NK-92 (cell line): ENCODE measurements around the gene PTPRN2.

Experiments used
- DNase-seq: peaks from one replicate; lab custom pipeline; 2025; ENCODE audit not compliant: unreplicated experiment; lab: John Stamatoyannopoulos, UW

PTPRN2 gene

DNA sequence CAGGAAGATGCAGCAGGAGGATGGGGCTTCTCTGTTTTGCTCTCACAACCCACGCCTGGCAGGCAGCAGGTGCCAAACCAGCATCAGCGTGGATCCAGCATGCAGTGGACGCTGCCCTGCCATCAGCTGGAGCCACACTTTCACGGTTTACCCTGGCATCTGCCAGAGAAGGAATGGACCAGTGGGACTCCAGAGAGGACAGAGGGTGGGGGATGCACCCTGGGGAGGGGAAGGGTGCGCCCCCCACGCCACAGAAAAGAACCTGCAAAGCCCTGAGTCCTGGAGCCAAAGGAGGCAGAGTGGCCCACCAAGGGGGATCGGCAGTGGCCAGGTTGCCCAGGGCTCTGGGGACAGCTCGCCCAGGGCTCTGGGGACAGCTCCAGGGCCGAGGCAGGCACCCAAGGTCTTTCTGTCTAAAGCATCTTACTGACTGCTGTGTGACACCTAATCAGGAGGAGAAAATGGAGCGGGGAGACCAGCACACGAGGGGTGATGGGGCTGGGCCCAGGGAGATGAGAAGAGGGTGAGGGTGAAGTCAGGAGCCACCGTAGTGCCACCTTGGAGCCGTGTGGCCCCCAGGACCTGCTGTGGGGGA, 1025.7 kb downstream of the PTPRN2 start:
- DNase-seq, result no peak

DNA sequence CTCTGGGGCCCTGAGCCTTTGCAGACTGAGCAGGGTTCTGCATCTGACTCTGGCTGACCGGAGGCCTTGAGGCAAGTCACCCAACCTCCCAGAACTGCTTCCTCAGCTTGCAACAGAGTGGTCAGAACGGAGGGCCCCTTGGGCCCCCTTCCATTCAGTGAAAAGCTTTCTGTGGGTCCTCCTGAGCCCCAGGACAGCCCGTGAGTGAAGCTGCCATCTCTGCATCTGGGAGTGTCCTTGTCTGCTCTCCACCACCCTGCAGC, 1026.2 kb downstream of the PTPRN2 start:
- DNase-seq, result no peak

DNA sequence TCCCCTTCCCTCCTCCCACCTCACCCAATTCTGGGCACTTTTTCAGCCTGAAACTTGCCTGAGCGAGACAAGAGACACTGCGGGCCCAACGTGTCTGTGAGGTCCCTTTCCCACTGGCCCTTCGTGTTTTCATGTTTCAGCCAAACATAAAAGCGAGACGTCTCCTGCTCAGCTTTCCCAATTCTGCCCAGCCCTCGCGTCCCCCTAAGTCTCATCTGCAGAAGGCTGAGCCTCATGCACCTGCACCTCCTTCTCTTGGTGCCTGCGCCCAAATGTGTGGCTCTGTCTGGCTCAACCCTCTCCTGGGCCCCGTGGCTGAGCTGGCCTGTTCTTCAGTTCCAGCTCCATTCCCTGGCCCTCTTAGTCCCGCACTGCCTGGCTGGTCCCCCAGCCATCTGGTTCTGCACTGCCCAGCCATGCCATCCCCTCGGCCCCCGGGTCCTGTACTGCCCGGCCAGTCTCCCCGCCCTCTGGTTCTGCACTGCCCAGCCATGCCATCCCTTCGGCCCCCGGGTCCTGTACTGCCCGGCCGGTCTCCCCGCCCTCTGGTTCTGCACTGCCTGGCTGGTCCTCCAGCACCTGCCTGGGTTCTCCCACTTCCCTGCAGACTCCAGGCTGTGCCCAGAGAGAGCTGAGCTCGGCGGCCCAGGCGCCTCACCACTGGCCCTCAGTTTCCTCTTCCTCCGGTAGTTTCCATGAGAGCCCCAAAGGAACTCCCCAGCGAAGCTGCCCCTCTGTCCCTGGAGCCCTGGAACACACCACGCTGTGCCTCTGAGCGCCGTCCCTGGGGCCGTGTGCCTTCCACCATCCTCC, 1026.7 kb downstream of the PTPRN2 start:
- no peak for DNase-seq

DNA sequence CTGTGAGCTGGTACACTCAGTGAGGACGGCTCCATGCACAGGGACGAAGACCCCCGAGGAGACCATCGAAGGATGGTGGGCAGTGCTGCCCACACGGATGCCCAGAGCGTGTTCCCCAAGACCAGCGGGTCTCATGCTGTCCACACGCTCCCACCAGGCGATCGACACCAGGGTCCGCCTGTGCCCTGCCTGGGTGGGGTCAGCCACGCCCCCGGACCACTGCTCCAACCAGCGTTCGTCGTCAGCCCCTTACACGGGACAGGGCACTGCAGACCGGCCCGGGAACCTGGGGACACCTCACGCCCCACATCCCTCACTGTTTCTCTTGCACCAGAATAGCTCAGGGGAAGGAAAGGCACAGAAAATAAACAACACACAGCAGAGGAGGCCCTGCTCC, 1027.4 kb downstream of the PTPRN2 start:
- DNase-seq, result no peak

DNA sequence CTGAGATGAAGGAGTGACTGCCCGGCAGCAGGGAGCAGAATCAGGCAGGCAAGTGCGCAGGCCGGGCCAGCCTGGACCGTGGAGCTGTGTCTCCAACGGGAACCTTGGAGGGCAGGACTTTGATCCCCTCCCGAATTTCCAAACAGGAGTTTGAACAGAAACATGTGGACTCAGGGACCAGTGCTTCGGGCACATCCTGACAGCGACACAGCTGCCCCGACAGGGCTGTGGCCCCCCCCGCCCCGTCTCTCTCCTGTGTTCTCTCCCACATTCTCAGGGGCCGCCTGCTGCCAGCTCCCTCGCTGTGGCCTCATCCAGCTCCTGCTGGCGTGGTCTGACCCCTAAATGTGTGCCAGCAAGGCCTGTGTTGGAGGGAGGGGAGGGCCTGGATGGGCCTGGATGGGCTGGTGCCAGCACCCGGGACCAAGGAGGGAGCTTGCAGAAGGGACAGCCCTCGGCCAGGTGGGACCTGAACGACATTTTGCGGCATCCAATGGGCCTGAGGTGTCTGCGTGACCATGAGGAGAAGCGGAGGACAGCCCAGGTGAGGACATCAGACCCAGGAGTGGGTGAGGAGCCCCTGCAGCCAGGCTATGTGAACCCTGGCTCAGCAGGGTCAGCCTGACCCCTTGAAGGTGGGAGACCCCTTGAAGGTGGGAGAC, 1027.9 kb downstream of the PTPRN2 start:
- DNase-seq, result no peak

DNA sequence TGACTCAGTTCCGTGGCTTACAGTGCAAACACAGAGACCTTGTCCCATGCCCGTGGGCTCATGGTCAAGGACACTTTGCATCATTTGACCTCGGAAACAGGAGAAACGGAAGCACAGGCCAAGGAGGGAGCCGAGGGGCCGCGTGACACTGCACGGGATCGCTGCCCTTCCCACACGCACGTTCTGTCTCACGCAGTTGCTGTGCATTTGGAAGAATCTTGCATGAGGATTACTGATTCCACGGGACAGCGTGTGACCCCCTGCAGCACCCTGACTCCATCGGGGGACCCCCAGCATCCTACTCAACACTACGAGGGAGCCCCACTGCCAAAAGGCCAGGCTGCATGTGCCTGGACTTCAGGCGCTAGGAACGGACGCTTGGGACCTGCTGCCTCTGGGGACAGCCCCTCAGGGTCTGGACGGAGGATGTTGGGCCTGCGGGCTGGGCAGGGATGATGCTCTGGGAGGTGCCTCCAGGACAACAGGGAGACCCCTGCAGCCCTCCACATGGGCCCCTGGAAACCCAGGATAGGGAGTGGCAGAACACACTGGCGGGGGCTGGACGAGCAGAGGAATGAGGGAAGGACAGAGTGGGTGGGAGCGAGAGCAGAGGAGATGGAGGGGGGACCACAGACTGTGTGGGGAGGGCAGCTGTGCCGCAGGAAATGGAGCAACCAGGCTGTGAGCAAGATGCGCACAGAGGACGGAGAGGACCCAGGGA, 1028.6 kb downstream of the PTPRN2 start:
- DNase-seq, result no peak

DNA sequence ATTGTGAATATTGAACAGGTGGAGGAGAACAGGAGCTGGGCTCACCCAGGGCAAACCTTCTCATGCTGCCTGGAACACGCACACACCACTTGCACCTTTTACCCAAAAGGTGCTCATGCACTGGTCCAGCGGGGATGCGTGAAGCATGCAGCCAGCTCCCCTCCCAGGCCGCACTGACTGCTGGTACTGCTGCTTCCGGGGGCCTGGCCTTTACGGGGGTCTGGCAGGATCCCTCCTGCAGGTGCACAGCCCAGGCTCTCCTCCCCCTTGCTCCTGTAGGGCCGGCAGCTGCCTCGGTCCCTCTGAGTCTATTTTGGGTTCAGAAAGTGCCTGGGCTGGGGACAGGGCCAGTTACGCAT, 1029.1 kb downstream of the PTPRN2 start:
- no peak for DNase-seq

DNA sequence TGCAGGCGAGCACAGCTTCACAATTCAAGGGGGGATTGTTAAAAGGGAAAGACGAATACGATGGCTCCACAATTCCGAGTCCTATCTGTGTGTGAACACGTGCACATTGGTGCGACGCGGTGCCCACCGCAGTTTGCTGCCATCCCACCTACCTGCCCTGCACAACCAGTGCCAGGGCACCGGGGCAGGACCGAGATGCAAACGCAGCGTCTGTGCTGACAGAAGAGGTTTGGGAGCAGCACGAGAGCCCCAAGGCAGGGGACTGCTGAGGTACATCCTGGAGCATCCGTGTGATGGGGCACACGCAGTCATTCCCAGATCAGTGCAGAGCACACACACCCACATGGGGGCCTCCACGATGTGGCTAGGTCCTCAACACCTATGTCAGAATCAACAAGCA, 1029.6 kb downstream of the PTPRN2 start:
- DNase-seq, result no peak

DNA sequence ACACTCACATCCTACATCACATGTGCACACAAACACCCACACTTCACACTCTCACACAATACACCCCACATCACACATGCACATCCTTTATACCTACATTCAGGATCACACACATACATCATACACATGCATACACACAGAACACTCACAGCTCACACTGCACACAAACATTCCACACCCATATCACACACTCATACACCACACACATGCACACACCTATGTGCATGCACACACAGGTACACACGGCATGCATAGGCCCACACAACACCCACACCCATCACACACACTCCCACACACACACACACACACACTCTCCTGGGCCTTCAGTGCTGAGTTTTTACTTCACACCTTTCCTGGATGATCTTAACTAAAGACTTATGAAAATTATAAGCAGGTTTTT, 1030.4 kb downstream of the PTPRN2 start:
- no peak for DNase-seq

DNA sequence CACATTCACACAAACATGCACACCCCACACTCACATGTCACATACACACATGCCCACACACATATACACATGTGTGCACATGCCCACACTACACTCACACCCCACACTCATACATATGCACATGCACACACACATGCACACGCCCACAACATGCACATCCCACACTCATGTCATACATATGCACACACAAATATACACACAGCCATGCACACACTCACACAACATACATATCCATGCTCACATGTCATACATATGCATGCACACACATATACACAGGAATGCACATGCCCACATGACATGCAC, 1031.0 kb downstream of the PTPRN2 start:
- DNase-seq, result no peak

DNA sequence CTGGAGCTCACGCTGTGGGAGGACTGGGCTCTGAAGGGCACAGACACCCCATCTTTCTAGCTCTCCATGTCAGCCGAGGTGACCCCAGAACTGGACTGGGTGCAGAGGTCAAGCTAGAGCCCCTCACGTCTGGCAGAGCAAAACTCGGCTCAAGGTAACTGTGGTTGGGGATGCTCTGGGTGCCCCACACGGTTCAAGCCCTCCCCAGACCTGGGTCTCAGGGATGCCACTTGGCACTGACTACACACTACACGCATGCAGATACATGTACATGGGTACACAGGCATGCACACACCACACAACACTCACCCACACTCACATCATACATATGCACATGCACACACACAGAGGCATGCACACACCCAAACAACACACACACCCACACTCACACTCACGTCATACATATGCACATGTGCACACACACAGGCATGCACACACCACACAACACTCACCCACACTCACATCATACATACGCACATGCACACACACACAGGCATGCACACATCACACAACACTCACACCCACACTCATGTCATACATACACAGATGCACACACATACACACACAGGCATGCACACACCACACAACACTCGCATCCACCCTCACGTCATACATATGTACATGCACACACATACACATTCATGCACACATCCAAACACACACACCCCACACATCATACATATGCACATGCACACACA, 1031.5 kb downstream of the PTPRN2 start:
- no peak for DNase-seq

DNA sequence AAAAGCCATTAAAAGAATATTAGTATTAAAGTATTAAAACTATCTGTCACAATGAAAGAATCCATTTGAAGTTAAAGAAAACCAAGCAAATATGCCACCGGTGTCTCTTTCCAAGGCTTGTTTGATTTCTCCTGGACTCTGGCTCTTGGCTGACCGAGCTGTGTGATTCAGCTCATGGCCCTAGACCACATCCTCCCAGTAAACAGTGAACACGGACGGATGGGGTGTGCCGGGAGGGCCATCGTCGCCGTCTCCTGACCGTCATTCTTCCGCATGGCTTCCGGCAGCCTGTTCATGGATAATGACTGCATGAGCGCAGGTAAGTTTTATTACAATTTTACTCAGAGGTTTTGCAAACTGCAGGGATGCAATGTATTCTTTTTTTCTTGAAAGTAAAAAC, 1032.3 kb downstream of the PTPRN2 start:
- DNase-seq, result no peak

DNA sequence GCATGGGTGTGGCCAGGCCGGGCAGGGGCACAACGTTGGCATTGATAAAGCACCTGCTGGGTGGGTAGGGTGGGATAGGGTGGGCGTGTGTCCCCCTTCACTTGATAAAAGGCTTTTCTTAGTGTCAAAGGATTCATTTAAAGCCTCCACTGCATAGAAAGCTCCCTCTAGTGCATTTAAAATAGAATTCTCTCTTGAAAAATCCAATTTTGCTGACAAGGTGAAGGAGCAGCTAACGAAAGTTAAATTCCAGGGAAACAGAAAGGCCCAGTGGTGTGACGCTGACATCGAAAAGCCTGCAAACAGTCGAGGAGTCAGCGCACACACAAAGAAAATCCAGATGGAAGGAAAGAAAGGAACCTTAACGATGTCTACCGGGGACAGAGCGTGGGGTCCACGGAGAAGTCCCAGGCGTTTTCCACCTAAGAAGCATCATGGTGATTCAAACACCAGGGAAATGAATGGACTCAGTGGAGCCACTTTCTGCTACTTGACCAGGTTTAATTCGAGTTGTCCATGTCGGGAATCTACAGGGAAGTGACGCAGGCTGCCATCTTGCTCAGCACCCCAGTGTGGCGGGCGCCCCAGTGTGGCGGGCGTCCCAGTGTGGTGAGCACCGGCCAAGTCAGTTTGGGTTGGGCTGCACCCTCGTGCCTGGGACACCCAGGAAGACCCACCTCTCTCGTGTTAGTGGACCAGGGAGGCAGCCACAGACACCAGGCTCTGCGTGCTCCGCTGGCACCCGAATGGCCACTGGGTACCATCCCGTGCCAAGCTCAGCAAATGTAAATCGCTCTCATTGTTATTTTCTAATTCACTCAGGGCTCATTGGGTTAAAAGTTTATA, 1033.0 kb downstream of the PTPRN2 start:
- DNase-seq, result no peak

DNA sequence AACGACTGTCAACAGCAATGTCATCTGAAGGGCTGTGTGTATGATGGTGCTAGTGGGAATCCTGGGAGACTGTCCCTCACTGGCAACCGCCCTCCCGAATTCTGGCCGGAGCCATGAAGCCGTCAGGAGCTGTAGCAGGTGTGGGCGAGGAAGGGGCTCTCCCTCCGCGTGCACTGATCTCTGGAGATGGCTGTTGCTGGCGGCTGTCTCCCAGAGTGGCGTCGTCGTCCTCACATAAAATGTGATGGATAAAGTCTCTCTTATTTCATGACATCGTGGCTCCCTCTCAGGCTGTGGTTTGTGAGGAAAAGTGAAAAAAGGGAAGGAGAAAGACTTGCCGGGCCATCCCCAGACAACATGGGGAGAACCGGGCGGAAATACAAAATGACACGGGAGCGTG, 1034.4 kb downstream of the PTPRN2 start:
- no peak for DNase-seq

DNA sequence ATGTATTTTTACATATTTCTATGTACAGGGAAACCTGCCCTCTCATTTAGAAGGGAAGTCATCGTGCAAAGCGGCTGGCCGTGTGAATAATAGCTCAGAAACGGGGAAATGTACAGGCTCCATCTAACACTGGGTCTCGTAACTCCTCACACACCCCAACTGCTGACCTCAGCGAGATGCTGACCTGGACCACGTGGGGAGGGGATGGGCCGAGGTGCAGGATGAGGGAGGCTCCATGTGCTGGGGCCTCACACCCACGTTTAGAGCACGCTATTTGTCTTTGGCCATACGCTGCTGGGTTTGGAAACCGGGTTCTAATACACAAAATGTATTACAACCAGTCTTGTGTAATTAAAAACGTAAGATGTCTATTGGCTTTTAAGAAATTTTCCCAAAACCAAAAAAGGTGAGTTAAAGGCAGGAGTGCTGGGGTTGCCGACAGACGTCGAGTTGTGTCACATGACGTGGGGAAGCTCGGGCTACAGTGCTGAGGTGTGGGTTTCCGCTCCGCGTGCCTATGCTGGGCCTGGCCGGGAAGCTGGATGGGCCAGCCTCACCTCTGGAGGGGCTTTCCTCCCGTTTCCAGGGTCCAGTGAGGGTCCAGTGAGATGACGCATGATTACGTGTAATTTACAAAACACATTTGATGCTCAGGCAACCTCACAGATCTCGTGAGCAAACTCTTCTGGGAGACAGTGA, 1035.2 kb downstream of the PTPRN2 start:
- no peak for DNase-seq

DNA sequence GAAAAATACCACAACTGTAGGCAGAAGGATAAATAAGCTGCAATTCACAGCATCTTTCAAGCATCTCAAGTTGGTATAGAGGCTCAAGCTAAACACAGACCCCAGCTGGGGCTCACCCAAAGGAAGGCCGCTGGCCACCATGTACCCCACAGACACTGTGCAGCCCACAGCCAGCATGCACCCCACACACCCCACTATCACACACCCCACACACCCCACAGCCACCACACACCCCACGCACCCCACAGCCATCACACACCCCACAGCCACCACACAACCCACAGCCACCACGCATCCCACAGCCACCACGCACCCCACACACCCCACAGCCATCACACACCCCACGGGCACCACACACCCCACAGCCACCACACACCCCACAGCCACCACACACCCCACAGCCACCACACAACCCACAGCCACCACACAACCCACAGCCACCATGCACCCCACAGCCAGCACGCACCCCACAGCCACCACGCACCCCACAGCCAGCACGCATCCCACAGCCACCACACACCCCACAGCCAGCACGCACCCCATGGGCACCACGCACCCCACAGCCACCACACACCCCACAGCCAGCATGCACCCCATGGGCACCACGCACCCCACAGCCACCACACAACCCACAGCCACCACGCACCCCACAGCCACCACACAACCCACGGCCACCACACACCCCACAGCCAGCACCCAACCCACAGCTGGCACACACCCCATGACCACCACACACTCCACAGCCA, 1036.1 kb downstream of the PTPRN2 start:
- DNase-seq, result no peak

DNA sequence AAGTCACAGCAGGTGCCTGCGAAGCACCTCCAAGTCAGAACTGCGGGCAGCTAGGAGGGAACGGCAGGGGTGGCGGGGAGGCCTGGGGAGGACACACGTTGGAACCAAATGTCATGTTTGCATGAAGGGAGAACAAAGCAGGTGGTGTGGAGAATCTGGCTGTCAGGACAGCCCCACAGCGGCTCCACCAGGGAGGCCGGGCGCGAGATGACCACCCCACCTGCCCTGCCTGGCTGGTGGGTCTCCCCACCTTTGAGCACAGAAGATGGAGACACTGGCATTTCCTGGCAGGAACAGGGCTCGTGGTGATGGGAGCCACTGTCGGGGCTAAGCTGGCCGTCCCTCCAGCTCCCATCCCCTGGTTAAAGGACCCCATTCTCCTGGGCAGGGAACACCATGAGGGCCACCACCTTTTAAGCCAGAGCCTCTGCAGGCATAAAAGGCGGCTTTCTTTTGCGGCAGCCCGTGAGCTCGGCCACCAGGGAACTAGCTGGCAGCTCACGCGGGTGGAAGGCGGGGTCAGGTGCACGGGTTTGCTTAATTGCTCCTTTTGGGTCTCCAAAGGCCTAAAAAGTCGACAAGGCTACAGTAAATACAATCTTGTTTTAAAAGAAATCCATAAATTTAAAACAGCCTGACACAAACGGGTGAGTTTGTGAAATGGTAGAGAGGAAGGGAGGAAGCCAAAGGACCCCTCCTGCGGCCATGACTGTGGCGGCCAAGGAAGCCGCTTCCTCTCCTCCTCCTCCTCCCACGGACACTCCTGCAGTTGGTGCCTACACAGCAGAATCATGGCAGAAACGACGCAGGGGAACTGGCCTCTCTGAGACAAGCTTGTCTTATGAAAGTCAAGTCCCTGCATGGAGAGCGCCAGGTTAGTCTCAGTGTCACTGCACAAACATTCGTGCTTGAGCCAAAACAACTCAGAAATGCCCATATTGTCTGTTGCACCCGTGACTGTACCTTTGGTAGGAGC, 1037.0 kb downstream of the PTPRN2 start:
- no peak for DNase-seq

DNA sequence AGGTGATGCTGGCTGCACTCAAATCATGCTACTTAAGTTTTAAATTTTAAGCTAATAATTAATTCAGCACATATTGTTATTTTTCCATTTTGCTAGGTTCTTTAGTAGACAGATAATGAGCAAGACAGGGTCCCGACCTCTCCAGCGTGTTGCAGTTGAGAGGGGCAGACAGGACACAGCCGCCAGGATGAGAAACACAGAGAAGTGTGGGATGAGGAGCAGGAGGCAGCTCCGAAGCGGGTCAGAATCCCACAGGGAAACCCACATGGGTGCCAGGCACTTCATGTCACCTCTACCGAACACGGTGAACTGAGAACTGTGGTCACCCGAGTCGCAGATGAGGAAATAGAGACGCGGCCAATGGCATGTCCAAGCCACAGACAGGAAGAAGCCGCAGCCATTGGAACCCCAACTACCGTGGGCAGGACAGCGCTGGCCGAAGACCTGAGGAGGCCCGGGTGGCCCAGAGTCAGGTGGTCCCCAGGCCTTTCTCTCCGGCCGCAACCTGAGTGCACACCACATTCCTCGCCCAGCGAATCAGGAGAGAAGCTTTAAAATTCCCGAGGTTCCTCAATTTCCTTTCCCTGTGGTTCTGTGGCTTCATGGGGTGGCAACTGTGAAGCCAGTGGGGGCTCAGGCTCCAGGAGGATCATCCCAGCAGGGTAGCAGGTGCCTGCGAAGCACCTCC, 1037.9 kb downstream of the PTPRN2 start:
- no peak for DNase-seq
